ENCODE results near the gene NCKAP5L.
"Not testable (repeated sequence)": the region's sequence is repeated elsewhere in the genome, so short reads cannot be mapped to it uniquely, and the experiment has no call there.

Gene NCKAP5L, protein sequence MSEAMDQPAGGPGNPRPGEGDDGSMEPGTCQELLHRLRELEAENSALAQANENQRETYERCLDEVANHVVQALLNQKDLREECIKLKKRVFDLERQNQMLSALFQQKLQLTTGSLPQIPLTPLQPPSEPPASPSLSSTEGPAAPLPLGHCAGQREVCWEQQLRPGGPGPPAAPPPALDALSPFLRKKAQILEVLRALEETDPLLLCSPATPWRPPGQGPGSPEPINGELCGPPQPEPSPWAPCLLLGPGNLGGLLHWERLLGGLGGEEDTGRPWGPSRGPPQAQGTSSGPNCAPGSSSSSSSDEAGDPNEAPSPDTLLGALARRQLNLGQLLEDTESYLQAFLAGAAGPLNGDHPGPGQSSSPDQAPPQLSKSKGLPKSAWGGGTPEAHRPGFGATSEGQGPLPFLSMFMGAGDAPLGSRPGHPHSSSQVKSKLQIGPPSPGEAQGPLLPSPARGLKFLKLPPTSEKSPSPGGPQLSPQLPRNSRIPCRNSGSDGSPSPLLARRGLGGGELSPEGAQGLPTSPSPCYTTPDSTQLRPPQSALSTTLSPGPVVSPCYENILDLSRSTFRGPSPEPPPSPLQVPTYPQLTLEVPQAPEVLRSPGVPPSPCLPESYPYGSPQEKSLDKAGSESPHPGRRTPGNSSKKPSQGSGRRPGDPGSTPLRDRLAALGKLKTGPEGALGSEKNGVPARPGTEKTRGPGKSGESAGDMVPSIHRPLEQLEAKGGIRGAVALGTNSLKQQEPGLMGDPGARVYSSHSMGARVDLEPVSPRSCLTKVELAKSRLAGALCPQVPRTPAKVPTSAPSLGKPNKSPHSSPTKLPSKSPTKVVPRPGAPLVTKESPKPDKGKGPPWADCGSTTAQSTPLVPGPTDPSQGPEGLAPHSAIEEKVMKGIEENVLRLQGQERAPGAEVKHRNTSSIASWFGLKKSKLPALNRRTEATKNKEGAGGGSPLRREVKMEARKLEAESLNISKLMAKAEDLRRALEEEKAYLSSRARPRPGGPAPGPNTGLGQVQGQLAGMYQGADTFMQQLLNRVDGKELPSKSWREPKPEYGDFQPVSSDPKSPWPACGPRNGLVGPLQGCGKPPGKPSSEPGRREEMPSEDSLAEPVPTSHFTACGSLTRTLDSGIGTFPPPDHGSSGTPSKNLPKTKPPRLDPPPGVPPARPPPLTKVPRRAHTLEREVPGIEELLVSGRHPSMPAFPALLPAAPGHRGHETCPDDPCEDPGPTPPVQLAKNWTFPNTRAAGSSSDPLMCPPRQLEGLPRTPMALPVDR (N-terminal part only)

DNA sequence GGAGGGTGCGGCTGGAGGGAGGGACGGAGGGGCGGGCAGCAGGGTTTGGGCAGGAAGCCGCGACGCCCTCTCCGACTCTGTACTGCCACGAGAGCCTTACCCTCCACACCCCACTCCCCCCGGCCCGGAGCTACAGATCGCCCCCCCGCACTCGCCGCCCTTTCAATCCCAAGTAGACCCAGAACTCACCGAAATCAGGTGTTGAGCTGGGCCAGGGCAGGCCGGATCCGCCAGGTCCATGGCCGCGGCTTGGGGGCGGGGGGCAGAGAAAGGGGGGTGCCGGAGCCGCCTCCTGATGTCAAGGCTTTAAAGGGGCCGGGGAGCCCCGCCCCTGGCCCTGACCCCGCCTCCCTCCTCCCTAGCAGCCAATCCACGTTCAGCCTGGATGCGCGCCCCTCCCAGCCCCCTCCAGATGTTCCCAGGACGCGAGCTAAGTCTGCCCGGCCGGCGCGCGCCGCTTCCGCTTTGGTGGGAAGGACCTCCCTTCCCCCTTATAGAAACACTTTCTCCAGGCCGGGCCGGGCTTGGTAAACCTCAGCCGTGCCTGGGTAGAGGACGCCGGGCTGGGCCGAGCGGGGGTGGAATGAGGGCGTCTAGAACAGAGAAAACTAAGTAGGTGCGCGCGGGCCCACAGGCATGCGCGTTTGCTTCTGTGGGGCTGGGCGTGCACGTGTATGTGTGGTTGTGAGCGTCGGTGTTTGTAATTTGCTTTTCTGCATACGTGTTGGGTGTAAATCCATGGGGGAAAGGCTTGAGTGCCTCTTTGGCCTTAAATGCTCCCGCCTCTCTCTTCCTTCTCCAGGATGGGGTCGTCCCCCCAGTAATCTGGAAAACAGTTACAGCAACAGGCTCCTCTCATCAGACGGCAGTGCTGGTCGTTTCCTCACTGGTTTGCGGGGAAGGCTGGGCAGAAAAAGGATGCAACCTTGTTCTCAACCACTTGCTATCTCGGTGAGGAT lies at the start of gene NCKAP5L:
NCKAP5L (minus strand) TSS at position 281 of the 959 bp plus-strand sequence. CDS start 24,369 bp downstream, outside the sequence.
- TF ChIP-seq ZNF274 (IDR thresholded peaks at IDR 0.05; ENCODE audit: low read depth, low read length), result no peak

DNA sequence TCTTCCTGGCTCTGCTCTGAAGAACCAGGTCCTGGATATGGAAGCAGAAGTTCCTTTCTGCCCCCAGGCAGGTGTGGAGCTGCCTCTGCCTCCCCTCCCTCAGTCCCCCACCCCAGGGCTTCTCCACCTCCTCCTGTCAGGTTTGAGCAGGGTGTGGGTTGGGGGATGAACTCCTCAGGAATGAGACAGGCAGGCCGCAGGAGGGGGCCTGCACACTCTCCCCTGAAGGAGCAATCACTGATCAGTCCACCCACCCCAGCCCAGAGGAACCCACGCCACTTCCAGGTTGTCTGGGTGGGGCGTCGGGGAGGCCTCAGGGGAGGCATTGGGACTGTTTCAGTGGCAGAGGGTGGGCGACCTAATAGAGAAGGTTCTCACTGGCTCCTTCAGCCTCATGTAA lies 48.9 kb upstream of the NCKAP5L start:
- no peak for TF ChIP-seq ZNF274 (IDR thresholded peaks at IDR 0.05; ENCODE audit: low read depth, low read length)
- H3K4me3 ChIP-seq (ENCODE audit: low read length), result no peak overlapping the region

More for the DNA sequence above, at the start of gene NCKAP5L:
- peak within 1 kb of the TSS; percentile 60 for H3K4me3 ChIP-seq (ENCODE audit: low read length)

DNA sequence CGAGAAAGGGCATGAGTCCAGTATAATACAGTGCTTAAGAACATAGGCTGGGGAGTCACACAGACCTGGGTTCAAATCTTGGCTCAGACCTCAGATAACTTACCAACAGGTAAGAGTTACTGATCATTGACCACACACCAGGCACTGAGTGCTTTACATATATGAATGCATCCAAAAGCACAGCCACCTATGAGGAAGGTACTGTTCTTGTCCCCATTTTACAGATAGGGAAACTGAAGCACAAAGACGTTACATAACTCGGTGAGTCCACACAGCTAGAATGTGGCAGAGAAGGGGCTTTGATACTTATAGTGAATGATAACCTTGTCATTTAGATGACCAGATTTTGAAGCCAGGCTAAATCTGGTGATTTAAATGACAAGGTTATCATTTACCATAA lies 47.9 kb upstream of the NCKAP5L start:
- no peak for TF ChIP-seq ZNF274 (IDR thresholded peaks at IDR 0.05; ENCODE audit: low read depth, low read length)

DNA sequence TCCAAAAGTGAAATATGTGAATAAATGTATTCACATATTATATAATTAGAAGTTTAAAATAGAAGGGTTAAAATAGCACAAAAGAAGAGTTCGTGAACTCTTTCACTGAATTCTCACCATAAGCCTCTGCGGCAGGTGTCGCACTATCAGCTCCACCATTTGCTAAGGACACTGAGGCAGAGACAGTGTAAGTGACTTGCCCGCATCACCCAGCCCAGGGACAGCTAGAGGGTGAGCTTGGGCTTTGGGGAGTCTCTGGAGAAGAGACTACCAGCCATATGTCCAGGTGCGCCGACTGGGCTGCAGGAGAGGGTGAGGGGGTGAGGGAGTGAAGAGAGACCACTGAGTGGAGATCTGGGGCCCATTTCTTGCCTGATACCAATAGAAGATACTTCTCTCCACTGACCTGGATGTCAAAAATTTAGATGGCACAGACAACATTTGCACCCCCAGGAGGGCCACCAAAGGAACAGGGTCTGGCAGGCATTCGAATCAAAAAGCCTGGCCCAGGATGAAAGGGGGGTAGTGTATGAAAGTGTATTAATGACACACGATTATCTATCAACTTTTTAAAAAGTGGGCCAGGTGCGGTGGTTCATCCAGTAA lies 47.0 kb upstream of the NCKAP5L start:
- no peak for TF ChIP-seq ZNF274 (IDR thresholded peaks at IDR 0.05; ENCODE audit: low read depth, low read length)
- H3K4me3 ChIP-seq (ENCODE audit: low read length), result no peak overlapping the region

More for the DNA sequence above, 47.9 kb upstream of the NCKAP5L start:
- no peak overlapping the region for H3K4me3 ChIP-seq (ENCODE audit: low read length)

DNA sequence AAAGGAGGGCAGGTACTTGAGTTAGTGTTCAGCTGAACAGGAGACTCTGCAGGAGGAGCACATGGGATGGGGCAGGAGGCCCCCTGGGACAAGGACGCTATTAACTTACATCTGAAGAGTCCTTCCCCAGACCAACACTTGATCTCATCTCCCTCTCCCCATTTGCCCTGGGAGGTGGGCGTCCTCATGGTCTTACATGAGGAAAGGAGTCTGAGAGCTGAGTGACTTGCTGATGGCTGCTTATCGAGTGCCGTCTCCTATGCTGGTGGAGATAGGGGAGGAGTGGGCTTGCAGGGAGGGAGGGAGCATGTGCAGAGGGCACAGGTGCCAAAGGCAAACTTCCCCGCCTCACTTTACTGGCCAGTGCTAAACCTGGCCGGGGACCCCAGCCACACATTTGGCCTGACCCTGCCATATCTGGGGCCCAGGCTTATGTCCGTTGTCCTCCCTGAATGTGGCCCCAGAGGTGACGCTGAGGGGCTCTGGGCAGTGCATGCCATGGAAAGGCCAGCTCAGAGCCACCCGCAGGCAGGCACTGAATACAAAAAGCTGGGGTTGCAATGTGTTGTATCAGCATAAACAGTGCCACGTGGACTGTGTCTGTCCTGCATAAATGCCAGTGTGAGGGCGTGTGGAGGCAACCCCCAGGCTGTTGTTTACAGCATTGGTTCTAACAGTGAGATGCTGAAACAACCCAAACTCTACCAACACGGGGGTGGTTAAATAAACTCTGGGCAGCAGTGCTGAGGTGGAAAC lies 46.1 kb upstream of the NCKAP5L start:
- no peak for TF ChIP-seq ZNF274 (IDR thresholded peaks at IDR 0.05; ENCODE audit: low read depth, low read length)
- H3K4me3 ChIP-seq (ENCODE audit: low read length), result no peak overlapping the region

DNA sequence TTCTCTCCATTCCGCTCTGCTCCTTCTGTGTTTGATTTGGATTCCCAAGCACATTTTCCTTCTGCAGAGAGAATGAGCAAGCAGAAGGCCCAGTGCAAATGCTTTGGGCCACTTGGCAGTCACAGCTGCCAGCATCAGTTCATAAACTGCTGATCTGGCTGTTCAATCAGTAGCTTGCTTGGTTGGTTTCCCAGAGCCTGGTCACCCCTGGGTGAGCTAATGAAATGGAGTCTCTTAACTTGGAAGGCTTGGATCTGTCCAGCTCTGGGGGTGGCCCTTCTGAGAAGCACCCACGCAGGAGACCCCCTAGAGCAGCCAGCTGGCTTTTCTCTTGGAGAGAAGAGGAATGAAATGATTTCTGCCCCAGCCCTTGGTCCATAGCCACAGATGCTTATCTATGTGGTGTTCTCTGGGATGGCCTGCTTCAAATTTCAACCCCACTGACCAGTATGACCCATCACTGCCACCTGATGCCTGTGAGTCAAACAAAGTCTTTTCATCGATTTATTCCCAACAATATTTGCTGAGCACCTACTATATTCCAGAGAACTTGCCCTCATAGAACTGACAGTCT lies 45.2 kb upstream of the NCKAP5L start:
- no peak for TF ChIP-seq ZNF274 (IDR thresholded peaks at IDR 0.05; ENCODE audit: low read depth, low read length)
- H3K4me3 ChIP-seq (ENCODE audit: low read length), result no peak overlapping the region

DNA sequence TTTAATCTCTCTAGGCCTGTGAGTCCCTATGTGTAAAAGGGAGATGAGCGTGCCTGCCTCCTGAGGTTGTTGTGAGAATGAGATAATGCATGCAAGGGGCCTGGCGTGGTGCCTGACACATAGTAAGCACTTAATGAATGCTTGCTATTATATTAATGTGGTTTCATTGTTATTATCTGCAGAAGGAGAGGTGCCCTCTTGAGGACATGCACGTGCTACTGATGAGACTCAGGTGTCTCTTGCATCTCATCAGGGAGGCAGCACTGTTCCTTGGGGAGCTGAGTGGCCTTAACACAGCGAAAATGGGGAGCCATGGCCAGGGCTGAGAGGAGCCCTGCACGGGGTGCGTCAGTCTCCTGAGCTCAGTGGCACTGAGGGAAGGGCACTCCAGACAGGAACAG lies 44.6 kb upstream of the NCKAP5L start:
- H3K4me3 ChIP-seq (ENCODE audit: low read length), result no peak overlapping the region
- no peak for TF ChIP-seq ZNF274 (IDR thresholded peaks at IDR 0.05; ENCODE audit: low read depth, low read length)

DNA sequence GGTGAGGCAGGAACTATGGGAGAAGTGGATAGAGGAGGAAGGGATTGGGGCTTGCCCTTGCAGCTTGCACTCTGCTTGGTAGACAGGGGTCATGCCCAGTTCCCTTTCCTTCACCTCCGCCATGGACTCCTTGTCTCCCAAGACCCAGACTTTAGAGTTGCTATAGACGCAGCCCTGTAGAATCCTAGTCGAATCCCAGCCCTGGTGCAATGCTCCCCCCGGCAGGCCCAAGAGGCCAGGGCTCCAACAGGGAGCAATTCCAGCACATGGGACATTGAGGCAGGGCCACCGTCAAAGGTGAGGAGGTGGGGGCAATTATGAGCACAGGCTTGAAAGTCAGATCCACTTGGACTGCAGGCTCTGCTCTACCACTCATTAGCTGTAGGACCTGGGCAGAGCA lies 44.2 kb upstream of the NCKAP5L start:
- H3K4me3 ChIP-seq (ENCODE audit: low read length), result no peak overlapping the region
- TF ChIP-seq ZNF274 (IDR thresholded peaks at IDR 0.05; ENCODE audit: low read depth, low read length), result no peak

DNA sequence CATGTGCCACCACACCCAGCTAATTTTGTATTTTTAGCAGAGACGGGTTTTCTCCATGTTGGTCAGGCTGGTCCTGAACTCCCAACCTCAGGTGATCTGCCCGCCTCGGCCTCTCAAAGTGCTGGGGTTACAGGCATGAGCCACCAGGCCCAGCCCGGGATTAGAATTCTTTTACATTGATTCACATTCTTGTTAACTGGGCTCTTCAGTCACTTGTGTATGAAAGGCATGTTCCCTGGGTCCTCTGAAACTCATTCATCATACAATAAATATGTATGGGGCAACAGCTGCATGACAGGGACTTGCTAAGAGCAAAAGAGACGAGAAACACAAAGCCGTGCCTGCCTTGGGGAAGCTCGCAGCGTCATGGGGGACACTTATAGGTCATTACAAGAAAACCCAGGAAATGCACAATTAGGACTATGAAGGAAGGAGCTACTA lies 43.6 kb upstream of the NCKAP5L start:
- not testable (repeated sequence) for H3K4me3 ChIP-seq (ENCODE audit: low read length)

DNA sequence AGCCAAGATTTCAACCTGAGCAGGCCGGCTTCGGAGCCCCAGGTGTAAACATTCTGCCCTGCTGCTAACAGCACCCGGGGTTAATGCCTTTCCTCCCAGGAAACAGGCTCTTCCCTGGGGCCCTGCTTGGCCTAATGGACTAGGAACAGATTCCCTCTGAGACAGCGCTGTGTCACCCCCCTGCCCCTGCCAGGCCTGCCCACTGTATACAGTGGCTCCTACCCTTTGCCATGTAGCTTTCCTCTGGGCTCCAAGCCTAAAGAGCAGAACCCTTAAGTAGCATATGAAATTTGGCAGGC lies 43.0 kb upstream of the NCKAP5L start:
- TF ChIP-seq ZNF274 (IDR thresholded peaks at IDR 0.05; ENCODE audit: low read depth, low read length), result no peak
- no peak overlapping the region for H3K4me3 ChIP-seq (ENCODE audit: low read length)

DNA sequence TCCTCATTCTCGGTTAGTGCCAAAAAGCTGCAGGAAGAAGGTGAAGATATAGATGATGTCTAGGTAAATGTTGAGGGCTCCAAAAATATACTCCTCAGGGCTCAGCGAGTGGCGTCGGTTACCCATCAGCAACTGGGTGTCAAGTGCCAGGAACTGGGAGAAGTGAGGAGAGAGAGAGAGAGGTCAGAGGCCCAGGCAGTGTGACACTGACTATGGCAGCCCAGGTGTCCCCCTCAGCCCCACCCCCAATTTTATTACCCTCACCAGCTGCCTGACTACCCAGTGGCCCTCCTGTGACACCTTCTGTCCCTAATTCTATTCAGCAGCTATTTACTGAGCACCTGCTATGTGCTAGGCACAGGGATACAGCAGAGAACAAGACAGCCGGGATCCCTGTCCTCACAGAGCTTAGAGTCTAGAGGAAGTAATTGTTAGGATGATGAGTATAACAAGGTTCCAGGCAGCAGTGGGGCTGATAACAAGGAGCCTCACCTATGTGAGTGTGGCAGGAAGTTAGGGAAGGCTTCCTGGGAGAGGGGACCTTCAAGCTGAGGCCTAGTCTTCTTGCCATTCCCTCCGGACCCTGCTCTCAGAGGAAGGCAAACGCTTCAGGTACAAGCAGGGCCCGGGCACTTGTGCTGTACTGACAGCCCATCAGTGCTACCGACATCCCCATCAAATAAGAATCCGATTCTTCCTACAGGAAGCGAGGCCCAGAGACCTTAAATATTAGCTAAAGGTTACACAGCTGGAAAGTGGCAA lies 42.5 kb upstream of the NCKAP5L start:
- no peak overlapping the region for H3K4me3 ChIP-seq (ENCODE audit: low read length)

More for the DNA sequence above, 42.5 kb upstream of the NCKAP5L start:
- no peak for TF ChIP-seq ZNF274 (IDR thresholded peaks at IDR 0.05; ENCODE audit: low read depth, low read length)

All from GM08714 (cell line).